HUDEP-2 (cell line): Measurements from ENCODE around the gene MALSU1.
A peak's percentile ranks its signal among the peaks of the same experiment; 100 is the strongest.

Experiments
- DNase-seq, 76 experiments: peaks; one replicate each; lab custom pipeline; 2025; ENCODE audit not compliant: unreplicated experiment in 76 of 76; lab: John Stamatoyannopoulos, UW

Gene MALSU1

DNA sequence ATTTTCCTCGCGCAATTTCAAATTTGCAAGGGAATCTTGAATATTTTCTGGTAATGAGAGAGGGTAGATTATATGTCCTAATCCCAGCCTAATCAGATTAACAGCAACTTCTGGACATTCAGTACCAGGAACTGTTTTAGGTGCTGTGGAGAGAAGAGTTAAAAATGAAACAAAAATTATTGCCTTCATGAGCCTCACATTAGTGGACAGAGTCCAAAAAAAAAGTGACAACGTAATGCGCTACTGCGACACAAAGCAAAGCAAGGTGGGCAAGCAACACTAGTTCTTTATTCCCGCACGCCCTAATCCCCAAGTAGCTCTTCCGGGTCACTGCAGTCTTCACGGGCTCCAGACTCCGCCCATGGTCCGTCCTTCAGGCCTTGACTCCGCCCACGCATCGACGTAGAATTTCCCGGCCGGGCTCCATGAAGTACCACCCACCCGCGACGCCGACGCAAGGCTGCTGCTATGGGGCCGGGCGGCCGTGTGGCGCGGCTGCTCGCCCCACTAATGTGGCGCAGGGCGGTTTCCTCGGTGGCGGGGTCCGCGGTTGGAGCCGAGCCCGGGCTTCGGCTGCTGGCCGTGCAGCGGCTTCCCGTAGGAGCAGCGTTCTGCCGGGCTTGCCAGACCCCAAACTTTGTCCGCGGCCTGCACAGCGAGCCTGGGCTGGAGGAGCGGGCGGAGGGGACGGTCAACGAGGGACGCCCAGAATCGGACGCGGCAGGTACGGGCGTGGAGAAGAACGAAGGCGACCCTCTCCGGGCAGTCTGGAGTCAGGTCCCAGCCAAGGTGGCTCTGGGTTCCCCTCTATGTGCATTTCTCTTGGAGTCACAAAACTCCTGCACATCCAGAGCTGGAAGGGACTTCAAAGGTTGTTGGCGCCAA is at the start of gene MALSU1:
Gene MALSU1, plus strand, starts transcription at position 455 of the 885 bp plus-strand sequence. Its CDS starts 14 bp downstream, at position 469.
- DNase-seq: peak; percentile 54 to 99 (median 93)

DNA sequence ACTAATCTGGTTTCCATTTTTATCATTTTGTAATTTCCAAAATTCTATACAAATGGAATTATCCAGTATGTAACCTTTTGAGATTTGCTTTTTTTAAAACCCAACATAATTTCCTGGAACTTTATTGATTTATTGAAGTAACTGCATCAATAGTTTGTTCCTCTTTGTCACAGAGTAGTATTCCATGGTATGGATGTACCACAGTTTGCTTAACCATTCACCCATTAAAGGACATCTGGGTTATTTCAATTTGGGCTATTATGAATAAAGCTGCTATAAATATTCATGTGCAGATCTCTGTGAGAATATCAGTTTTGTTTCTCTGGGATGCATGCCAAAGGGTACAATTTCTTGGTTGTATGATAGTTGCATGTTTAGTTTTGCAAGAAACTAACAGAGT is 49.7 kb upstream of the MALSU1 start:
- no peak for DNase-seq

DNA sequence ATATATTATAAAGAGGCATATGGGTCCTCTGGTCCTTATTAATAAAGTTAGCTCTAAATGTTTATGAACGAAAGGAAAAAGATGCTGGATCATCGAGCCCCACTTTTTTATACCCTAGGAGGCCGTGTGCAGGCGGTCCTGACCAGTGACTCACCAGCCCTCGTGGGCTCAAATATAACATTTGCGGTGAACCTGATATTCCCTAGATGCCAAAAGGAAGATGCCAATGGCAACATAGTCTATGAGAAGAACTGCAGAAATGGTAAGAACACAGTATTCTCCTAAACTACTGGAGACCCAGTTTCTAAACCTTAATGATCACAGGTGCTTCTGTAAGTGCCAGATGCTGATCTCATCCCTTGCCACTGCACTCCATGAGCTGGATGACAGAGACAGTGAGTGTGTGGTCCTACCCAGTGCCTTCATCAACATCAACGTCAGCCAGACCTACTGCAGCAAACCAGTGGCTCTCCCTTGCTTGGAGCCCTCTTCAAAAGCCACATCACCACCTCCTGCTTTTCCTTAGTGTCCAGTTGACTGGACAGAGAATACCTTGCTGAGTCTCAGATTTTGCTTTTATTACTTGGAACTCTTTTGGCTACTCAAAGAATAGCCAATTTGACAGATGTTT is 45.0 kb upstream of the MALSU1 start:
- DNase-seq: no peak

DNA sequence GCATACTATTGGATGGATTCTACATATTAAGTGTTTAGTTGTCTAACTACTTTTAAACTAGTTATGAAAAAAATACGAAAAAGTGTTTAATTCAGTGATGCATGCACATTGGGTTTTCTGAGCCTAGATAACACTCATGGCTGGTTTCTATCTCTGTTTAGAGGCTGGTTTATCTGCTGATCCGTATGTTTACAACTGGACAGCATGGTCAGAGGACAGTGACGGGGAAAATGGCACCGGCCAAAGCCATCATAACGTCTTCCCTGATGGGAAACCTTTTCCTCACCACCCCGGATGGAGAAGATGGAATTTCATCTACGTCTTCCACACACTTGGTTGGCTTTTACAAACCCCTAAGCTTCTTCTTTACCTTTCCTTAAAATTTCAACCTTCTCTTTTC is 42.4 kb upstream of the MALSU1 start:
- peak in 3 of 76 experiments; percentile 13 to 38 (median 18) for DNase-seq

DNA sequence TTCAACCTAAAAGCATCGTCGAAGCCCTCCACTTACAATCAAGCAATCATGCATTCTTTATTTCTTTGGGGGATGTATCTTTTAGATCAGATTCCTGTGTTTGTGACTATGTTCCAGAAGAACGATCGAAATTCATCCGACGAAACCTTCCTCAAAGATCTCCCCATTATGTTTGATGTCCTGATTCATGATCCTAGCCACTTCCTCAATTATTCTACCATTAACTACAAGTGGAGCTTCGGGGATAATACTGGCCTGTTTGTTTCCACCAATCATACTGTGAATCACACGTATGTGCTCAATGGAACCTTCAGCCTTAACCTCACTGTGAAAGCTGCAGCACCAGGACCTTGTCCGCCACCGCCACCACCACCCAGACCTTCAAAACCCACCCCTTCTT is 38.8 kb upstream of the MALSU1 start:
- no peak for DNase-seq

DNA sequence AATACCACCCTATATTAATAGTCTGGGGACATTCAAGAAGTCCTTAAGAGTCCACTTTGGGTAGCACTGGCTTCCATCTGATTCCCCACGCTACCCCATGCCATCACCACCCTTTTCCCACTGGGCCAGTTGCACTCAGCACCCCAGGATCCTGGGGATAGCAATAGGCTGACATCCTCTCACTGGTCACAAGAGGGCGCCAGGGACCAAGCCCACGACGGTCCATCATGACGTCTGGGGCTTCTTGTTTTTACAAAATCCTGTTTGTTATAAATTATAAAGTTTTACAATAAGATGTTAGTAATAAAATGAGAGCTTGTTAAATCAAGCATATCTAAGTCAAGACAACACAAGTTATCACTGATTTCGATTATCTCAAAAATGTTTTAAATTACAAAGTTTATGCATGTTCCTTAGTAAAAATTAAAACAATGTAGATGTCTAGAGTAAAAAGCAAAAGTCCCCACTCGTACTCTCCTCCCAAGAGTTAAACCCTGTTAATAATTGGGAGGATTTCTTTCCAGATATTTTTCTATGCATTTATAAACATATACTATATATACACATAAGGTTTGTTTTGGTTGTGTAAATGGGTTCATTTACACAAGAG is 37.2 kb upstream of the MALSU1 start:
- peak in 62 of 76 experiments; percentile 2 to 69 (median 44) for DNase-seq

DNA sequence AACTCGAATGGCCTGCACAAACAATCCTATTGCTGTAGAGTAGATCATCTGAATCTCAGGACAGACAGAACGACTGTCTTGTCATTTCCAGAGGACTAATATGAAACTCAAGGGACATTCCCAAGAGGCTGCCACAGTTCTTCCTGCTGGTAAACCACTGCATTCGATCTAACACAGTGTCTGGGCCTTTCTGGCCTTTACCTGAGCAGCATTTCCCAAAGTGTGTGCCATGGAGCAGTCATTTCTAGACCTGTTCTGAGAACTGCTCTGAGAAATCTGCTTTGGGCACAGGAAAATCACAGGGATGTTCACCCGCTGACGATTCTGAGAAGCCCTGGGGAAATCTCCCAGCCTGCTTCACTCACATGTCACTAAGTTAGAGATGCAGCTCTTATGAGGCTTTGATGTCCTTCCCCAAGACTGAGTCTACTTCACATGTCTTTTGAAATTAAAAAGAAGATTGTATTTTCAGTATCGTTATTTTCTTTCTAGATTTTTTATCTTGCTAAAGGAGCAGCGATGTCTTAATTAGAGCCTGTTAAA is 34.2 kb upstream of the MALSU1 start:
- DNase-seq: no peak

DNA sequence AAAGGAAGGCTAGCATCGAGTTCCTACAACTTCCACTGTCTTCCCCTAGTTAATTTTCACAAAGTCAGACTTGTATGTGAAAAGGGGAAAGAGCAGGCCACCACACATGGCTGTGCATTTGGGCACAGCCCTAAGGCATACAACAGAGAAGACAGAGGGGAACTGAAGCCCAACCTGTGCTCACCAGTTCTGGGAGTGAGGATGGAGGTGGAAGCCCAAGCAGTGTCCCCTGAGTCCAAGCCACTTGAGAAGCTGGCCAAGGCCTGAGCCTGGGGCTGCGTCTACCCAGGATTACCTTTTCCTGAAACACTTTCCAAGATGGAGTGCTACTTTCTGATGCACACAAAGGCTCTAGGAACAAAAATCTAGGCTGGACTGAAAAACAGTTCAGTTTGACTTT is 32.2 kb upstream of the MALSU1 start:
- no peak for DNase-seq

DNA sequence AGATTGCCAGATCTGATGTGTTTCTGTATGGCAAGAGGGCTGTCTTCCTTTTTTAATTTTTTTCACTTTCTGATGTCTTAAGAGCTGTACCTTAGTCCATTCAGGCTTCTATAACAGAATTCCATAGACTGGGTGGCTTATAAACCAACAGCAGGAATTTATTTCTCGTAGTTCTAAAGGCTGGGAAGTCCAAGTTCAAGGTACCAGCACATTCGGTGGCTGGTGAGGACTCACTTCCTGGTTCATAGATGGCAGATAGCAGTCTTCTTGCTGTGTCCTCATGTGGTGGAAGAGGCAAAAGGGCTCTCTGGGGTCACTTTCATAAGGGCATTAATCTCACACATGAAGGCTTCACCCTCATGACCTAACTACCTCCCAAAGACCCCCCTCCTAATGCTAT is 31.8 kb upstream of the MALSU1 start:
- DNase-seq: no peak

DNA sequence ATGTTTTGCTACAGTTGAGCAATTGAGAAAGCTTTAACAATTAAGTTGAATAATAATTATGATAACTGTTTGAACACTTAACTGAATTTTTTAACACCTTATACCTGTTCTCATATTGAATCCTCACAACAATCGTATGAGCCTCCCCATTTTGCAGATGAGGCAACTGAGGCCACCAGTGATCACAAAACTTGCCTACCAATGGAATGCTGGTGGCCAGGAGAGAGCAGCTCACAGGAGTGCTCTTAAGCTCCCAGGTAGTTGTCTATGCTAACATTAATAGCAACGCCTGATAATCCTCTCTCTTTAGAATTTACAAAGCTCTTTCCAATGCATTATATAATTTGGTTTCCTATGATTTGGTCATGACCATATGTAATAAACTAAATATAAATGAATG is 31.0 kb upstream of the MALSU1 start:
- no peak for DNase-seq

DNA sequence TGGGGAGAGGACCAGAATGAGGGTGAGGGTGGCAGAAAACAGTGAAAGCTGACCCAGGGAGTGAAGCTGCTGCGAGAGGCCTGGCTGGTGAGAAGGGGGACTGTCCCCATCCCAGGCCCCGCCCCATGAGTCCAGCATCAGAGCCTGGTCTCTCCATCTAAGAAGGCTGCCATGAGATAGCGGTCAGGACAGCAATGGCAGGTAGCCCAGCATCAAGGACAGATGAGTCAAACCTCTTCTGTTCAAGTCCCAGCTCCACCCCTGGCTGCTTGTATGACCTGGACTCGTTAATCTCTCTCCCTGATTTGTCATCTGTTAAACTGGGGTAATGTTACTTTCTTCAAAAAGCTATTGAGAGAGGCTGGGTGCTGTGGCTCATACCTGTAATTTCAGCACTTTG is 30.4 kb upstream of the MALSU1 start:
- DNase-seq: peak in 5 of 76 experiments; percentile 12 to 38 (median 21)

DNA sequence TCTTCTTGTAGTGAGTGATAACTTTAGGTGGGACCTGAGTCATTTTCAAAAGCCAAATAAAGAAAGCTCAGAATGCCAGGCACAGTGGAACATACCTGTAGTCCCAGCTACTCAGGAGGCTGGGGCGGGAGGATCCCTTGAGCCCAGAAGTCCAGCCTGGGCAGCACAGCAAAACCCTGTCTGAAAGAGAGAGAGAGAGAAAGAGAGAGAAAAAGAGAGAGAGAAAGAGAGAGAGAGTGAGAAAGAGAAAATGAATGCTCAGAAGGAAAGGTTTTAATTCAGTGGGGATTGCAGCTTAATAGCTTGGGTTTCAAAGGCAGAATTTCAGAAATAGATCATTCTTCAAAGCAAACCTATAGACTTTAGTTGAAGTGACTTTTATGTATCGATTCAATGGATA is 26.9 kb upstream of the MALSU1 start:
- DNase-seq: no peak

DNA sequence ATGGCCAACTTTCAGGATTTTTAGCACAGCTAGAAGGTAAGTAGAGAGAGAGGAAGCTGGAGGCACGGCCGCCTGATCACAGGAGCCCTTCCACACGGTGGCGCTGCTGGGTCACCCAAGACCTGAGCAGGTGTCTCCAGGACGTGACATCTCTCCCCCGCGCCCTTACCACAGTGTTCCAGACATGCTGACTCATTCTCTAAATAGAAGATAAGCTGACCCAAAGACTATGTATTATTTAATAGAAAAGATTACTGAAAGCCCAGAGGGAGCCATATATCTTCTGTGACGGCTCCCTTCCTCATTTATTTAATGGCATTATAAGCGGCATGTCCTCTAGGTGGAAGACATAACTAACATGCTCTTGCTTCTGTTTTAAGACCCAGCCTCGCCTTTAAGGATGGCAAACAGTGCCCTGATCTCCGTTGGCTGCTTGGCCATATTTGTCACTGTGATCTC is 26.0 kb upstream of the MALSU1 start:
- peak in 75 of 76 experiments; percentile 21 to 97 (median 89) for DNase-seq

DNA sequence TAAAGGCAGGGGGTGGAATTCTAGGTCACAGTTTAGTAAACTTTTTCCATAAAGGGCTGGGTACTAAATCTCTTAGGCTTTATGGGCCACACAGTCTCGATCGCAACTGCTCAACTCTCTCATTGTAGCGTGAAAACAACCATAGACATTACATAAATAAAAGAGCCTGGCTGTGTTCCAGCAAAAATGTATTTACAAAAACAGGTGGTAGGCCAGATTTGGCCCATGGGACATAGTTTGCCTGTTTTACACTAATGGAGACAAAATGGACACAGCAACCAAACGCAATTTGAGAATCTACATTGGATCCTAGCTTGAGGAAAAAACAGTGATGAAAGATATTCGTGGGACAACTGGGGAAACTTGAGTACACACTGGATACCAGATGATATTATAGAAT is 23.2 kb upstream of the MALSU1 start:
- no peak for DNase-seq

DNA sequence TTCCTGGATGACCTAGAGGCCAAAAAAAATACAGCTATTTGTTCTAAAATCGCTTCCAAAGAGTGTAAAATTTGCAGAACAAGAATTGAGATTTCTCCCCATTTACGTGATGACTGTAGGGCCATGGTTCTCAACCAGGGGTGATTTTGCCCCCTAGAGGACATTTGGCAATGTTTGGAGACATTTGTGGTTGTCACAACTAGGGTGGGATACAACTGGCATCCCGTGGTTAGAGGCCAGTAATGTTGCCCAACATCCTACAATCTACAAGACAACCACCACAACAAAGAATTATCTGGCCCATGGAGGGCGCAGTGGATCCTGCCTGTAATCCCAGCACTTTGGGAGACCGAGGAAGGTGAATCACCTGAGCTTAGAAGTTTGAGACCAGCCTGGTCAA is 22.8 kb upstream of the MALSU1 start:
- DNase-seq: peak in 11 of 76 experiments; percentile 2 to 36 (median 17)

DNA sequence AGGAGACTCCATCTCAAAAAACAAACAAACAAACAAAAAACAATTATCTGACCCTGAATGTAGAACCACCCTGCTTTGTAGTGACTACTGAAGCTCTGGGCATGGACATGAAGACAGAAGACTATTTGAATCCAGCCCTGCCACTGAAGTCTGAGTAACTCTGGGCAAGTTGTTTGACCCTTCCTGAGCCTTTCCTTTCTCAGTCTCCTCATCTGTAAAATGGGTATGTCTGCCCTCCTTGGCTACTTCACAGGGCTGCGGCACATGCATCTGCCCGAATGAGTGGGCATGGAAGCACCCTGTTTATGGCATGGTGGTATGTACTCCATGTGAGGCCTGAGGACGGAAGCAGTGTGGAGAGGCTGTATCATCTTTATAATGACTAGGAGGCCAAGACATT is 22.2 kb upstream of the MALSU1 start:
- DNase-seq: no peak

DNA sequence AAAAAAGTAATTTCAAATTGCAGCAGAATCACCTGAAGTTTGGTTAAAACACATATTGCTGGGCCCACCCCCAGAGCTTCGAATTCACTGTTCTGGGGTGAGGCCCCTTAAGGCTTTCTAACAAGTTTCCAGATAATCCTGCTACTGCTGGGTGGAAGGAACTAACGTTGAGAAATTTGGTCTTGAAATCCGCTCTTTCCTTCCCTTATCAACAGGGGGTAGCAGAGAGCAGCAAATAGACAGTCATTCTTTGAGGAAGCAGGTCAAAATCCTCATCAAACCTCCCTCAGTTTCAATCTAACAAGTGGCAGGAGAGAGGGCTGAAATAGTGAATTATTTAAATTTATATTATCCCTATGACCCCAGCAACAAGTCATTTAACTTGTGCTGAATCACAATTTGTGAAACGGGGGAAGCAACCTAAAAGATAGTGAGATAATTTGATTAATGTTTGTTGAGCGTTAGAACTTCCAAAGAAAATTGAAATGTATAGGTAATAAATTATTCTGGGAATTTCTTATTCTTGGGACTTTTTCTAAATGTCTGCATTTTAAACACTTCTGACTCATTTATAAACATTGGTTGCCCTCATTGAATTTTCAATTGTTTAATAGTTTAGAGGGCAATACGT is 21.7 kb upstream of the MALSU1 start:
- peak in 45 of 76 experiments; percentile 8 to 76 (median 49) for DNase-seq

DNA sequence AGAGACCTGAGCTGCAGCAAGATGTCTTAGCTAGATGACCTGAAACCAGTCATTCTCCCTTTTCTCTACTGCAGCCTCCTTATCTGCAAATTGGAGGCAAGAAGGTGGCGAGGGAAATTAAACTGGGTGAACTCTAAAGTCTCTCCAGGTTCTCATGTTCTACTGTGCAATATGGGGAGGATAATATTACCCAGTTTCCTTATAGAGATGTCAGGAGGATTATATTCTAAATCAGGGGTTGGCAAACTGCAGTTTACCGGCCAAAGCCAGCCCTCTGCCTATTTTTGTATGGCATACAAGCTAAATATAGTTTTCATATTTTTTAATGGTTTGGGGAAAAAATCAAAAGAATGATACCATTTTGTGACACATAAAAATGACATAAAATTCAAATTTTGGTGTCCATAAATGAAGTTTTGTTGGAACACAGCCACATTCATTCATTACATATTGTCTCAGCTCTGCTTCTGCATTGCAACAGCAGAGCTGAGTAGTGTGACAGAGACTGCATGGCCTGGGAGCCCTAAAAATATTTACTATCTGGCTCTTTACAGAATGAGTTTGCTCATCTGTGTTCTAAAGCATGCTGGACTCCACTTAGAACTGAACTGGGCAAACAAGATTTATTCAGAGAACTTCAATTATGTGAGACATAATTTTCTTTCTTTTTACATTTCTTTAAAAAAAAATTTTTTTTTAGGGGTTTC is 19.2 kb upstream of the MALSU1 start:
- no peak for DNase-seq

DNA sequence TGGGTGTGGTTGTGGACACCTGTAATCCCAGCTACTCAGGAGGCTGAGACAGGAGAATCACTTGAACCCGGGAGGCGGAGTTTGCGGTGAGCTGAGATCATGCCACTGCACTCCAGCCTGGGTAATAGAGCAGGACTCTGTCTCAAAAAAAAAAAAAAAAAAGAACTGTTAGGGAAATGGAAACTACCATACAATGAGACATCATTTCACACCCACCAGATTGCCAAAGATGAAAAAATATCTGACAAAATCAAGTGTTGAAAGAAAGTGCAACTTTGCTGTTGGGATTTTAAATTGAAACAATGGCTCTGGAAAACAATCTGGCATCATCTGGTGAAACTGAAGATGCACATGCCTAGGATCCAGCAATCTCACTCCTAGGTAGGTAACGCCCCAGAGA is 16.1 kb upstream of the MALSU1 start:
- DNase-seq: no peak

DNA sequence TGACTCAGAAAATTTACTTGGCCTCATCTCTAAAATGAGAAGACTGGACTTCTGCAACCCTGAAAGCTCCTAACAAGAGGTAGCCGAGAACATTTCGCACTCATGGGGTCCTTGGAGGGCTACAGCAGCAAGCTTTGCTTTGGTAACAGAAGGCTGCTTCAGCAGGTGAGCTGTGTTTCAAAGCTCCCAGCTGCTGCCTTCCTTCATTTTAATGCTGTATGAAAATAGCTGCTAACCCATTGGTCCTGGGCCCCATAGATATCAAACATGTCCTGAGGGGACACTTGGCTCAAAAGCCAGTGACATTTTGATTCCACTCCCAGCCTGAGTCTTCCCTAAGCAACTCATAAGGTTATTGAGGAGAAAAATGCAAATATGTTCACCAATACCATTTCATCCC is 14.3 kb upstream of the MALSU1 start:
- DNase-seq: no peak
